ENCODE results near the gene ABCC1.

The ABCC1 gene

DNA sequence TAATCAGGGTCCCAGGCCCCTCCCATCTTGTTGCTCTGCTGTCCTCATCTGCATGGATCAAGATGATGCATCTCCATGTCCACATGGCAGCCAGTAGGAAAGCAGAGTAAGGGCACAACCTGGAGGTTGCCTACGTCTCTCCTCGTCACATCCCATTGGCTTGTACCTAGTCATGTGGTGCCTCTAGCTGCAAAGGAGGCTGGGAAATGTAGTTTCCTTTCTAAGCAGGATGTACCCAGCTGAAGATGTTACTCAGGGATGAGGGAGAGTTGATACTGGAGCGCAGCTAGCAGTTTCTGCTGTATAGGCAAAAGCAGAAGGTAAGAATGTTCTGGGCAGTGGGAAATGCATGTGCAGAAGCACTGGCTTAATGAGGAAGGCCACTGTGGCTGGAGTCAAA, 20.8 kb downstream of the ABCC1 start:
- POLR2A ChIA-PET = no interaction called here
- CTCF ChIA-PET = no interaction called here
- TF ChIP-seq LEF1 (IDR thresholded peaks at IDR 0.05; ENCODE audit: borderline replicate concordance) = no peak
- no peak for TF ChIP-seq CTBP1 (IDR thresholded peaks at IDR 0.05; ENCODE audit: borderline replicate concordance)
- no peak for TF ChIP-seq NFRKB (IDR thresholded peaks at IDR 0.05)
- TF ChIP-seq SUZ12 (IDR thresholded peaks at IDR 0.05) = no peak
- TF ChIP-seq FOXA1 (IDR thresholded peaks at IDR 0.05) = no peak
- TF ChIP-seq, protein P1, sequence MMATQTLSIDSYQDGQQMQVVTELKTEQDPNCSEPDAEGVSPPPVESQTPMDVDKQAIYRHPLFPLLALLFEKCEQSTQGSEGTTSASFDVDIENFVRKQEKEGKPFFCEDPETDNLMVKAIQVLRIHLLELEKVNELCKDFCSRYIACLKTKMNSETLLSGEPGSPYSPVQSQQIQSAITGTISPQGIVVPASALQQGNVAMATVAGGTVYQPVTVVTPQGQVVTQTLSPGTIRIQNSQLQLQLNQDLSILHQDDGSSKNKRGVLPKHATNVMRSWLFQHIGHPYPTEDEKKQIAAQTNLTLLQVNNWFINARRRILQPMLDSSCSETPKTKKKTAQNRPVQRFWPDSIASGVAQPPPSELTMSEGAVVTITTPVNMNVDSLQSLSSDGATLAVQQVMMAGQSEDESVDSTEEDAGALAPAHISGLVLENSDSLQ (IDR thresholded peaks at IDR 0.05) = no peak
- TF ChIP-seq ZNF384 (IDR thresholded peaks at IDR 0.05) = no peak
- no peak for TF ChIP-seq FOXM1 (IDR thresholded peaks at IDR 0.05; ENCODE audit: borderline replicate concordance)
- TF ChIP-seq BHLHE40 (IDR thresholded peaks at IDR 0.05; ENCODE audit: borderline replicate concordance) = no peak
- TF ChIP-seq ELF4 (IDR thresholded peaks at IDR 0.05) = no peak
- TF ChIP-seq HDGF (IDR thresholded peaks at IDR 0.05; ENCODE audit: borderline replicate concordance) = no peak
- TF ChIP-seq FOXK2 (IDR thresholded peaks at IDR 0.05) = no peak
- TF ChIP-seq L3MBTL2 (conservative IDR thresholded peaks at IDR 0.05) = no peak
- no peak for TF ChIP-seq SP1 (IDR thresholded peaks at IDR 0.05)
- no peak for DNase-seq (ENCODE audit: extremely low spot score)

DNA sequence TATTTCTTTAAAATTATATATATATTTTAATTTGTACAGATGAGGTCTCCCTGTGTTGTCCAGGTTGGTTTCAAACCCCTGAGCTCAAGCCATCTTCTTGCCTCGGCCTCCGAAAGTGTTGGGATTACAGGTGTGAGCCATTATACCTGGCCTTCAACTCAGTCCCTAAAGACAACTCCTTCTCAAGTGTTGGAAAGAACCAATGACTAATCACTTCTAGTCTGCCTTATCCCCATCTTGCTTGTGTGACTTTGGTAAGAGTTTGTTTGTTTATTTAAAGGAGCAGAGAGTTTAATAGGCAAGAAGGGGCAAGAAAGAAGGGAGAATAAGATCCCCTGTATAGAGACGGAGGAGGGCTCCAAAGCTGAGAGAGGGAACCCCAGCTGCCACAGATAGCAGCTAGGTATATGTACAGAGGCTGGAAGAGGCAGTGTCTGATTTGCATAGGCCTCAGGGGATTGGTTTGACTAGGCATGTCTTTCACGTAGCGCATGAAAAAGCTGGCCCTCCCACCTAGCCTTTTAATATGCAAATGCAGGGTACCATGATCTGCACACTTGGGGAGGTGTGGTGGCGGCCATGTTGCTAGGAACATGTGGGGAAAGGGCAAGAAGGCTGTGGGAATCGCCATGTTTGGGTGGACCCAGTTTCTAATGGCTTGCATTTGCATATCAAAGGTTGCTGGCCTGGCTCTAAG, 21.5 kb downstream of the ABCC1 start:
- no peak for DNase-seq (ENCODE audit: extremely low spot score)
- TF ChIP-seq FOXA1 (IDR thresholded peaks at IDR 0.05) (no peak), SUZ12 (IDR thresholded peaks at IDR 0.05) (no peak), NFRKB (IDR thresholded peaks at IDR 0.05) (no peak), HDGF (IDR thresholded peaks at IDR 0.05; ENCODE audit: borderline replicate concordance) (no peak), L3MBTL2 (conservative IDR thresholded peaks at IDR 0.05) (no peak), SP1 (IDR thresholded peaks at IDR 0.05) (no peak)
- ChIA-PET POLR2A (no interaction called here), CTCF (no interaction called here)

DNA sequence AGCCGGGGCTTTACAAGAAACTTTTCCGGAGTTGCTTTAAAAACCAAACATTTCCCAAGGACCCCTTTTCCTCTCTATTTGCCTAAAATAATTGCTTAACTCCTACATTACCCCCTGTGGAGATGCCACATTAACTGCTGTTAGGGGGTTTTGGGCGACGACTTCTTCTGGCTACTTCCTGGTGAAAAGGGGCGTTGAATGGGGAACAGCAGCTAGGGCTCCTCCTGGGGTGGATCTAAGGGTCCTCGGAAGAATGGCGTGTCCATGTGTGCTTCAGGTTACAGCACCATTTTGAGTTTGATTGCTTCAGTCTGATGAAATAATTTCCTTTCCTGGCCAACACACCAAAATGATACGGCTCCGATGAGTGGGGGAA, 22.0 kb downstream of the ABCC1 start:
- TF ChIP-seq FOXK2 (IDR thresholded peaks at IDR 0.05) = no peak
- no peak for TF ChIP-seq SP1 (IDR thresholded peaks at IDR 0.05)
- no peak for TF ChIP-seq HDGF (IDR thresholded peaks at IDR 0.05; ENCODE audit: borderline replicate concordance)
- TF ChIP-seq TARDBP (IDR thresholded peaks at IDR 0.05) = no peak
- no peak for TF ChIP-seq SUZ12 (IDR thresholded peaks at IDR 0.05)
- TF ChIP-seq L3MBTL2 (conservative IDR thresholded peaks at IDR 0.05) = no peak
- TF ChIP-seq NFRKB (IDR thresholded peaks at IDR 0.05) = no peak
- TF ChIP-seq CTBP1 (IDR thresholded peaks at IDR 0.05; ENCODE audit: borderline replicate concordance) = no peak
- no peak for TF ChIP-seq ELF4 (IDR thresholded peaks at IDR 0.05)
- TF ChIP-seq ZNF384 (IDR thresholded peaks at IDR 0.05) = no peak
- TF ChIP-seq FOXA1 (IDR thresholded peaks at IDR 0.05) = no peak
- TF ChIP-seq BHLHE40 (IDR thresholded peaks at IDR 0.05; ENCODE audit: borderline replicate concordance) = no peak
- no peak for TF ChIP-seq LEF1 (IDR thresholded peaks at IDR 0.05; ENCODE audit: borderline replicate concordance)
- ChIA-PET POLR2A (no interaction called here), CTCF (no interaction called here)
- no peak for DNase-seq (ENCODE audit: extremely low spot score)

DNA sequence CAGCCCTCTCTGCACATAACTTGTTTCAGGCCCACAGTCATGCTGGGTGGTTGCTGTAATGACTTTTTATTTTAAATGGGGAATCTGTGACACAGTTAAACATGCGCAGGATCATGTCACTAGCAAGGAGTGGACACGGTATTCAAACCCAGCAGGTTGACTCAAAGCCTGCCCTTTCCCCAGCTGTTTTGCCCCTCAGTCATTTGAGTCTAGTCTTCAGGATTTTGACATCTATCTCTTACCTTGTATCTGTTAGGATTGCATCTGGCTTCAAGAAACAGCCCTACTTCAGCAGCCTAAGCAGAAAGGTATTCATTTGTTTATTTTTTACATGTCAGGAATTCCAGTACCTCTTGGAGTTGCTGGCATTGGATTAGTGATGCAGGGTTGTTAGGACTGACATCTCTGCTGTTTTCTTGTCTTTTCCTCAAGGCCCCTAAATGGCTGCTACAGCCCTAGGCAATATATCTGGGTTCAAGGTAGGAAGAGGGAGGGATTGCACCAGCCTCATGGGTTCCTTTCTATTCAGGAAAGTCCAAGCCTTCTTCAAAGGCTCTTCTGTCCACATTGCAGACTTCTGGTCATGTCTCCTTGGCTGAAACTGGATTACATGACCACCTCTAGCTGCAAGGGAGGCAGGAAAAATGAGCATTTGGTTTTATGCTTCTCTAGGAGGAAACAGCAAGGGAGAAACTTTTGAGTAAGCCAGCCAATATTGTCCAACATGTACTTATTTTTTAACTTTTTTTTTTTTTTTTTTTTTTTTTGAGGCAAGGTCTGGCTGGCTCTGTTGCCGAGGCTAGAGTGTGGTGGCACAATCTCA, 22.8 kb downstream of the ABCC1 start:
- TF ChIP-seq FOXK2 (IDR thresholded peaks at IDR 0.05) = no peak
- no peak for TF ChIP-seq ARNT (IDR thresholded peaks at IDR 0.05)
- TF ChIP-seq LEF1 (IDR thresholded peaks at IDR 0.05; ENCODE audit: borderline replicate concordance) = no peak
- no peak for TF ChIP-seq CTBP1 (IDR thresholded peaks at IDR 0.05; ENCODE audit: borderline replicate concordance)
- TF ChIP-seq SP1 (IDR thresholded peaks at IDR 0.05) = no peak
- no peak for TF ChIP-seq L3MBTL2 (conservative IDR thresholded peaks at IDR 0.05)
- no peak for TF ChIP-seq BHLHE40 (IDR thresholded peaks at IDR 0.05; ENCODE audit: borderline replicate concordance)
- no peak for TF ChIP-seq TARDBP (IDR thresholded peaks at IDR 0.05)
- TF ChIP-seq NFRKB (IDR thresholded peaks at IDR 0.05) = no peak
- TF ChIP-seq HDGF (IDR thresholded peaks at IDR 0.05; ENCODE audit: borderline replicate concordance) = no peak
- TF ChIP-seq ZNF384 (IDR thresholded peaks at IDR 0.05) = no peak
- TF ChIP-seq ELF4 (IDR thresholded peaks at IDR 0.05) = no peak
- no peak for TF ChIP-seq FOXM1 (IDR thresholded peaks at IDR 0.05; ENCODE audit: borderline replicate concordance)
- TF ChIP-seq, protein P1 (IDR thresholded peaks at IDR 0.05) = no peak
- TF ChIP-seq SUZ12 (IDR thresholded peaks at IDR 0.05) = no peak
- no peak for TF ChIP-seq FOXA1 (IDR thresholded peaks at IDR 0.05)
- ChIA-PET POLR2A (no interaction called here), CTCF (no interaction called here)
- DNase-seq (ENCODE audit: extremely low spot score) = no peak

DNA sequence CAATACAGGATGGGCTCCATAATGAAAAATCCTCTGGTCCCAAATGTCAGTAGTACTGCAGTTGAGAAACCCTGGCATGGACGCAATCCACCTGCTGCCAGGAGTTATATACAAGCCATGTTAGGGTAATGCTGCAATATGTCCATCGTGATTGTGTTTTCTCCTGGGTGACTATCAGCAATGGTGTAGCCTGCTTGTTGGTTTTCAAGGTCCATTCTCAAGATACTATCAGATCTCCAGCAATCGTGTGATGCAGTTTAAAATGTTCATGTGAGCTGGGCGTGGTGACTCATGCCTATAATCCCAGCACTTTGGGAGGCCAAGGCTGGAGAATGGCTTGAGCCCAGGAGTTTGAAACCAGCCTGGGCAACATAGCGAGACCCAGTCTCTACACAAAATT, 24.0 kb downstream of the ABCC1 start:
- DNase-seq (ENCODE audit: extremely low spot score) = no peak
- ChIA-PET POLR2A (no interaction called here), CTCF (no interaction called here)

DNA sequence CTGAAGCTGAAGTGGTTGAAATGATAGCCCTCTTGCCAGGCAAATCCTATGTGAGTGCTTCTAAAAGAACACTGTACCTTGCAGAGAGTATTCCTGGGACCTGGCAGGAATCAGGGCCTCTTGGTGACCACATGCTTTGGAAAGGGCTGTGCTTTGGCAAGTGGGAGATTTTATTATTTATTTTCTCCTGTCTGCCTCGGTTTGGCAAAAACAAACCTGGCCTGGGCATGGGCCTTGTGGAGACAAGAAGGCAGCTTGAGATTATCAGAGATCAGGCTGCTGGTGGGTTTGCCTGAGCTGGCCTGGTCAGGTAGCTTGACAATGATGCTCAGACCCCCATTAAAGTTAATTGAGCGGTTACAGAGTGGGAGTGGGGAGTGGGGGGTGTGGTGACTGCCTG, 24.6 kb downstream of the ABCC1 start:
- ChIA-PET CTCF (no interaction called here), POLR2A (no interaction called here)
- no peak for TF ChIP-seq ARNT (IDR thresholded peaks at IDR 0.05)
- no peak for TF ChIP-seq FOXK2 (IDR thresholded peaks at IDR 0.05)
- no peak for TF ChIP-seq ZNF384 (IDR thresholded peaks at IDR 0.05)
- TF ChIP-seq BHLHE40 (IDR thresholded peaks at IDR 0.05; ENCODE audit: borderline replicate concordance) = no peak
- no peak for TF ChIP-seq SP1 (IDR thresholded peaks at IDR 0.05)
- TF ChIP-seq L3MBTL2 (conservative IDR thresholded peaks at IDR 0.05) = no peak
- no peak for TF ChIP-seq FOXM1 (IDR thresholded peaks at IDR 0.05; ENCODE audit: borderline replicate concordance)
- no peak for DNase-seq (ENCODE audit: extremely low spot score)

More for the DNA sequence above, 24.0 kb downstream of the ABCC1 start:
- TF ChIP-seq SUZ12 (IDR thresholded peaks at IDR 0.05) (no peak), CTBP1 (IDR thresholded peaks at IDR 0.05; ENCODE audit: borderline replicate concordance) (no peak), FOXA1 (IDR thresholded peaks at IDR 0.05) (no peak)

Data from HEK293T (cell line).